K562 (cell line): ENCODE measurements around the gene SDK1. TPM values are rescaled to one million over a fixed set of nuclear protein-coding genes. Genes with fewer than 3 reads are reported as not detected.

Experiments used
- ATAC-seq: fragments of 200-7000 bp; cut with Tn5 transposase; 3 replicates; pipeline ENCODE4 v1.9.1; 2020; ENCODE audit warnings: moderate library complexity
- BruUV-seq: library from RNA; stranded (reverse); fragments of 400-500 nt; replicated peaks from 2 replicates; lab custom pipeline; 2021; lab: Mats Ljungman, UMichigan
- CTCF ChIA-PET: fragments of 300-600 bp; formaldehyde crosslinking; extraction: SDS; loops from one replicate; lab custom pipeline; 2021; ENCODE audit warnings: low intra/inter-chr PET ratio; lab: Yijun Ruan, JAX
- POLR2A ChIA-PET: fragments of 300-600, 350-650 bp; sonication (Branson Sonifier 250); formaldehyde crosslinking; extraction: SDS; loops from one replicate; lab custom pipeline; 2021; ENCODE audit warnings: antibody characterized with exemption, inconsistent platforms; lab: Yijun Ruan, JAX
- DNase-seq, 4 experiments: peaks; one replicate each; pipeline versions ENCODE4 v3.0.0 to v3.0.0-alpha.2; 2011 to 2018; ENCODE audit warnings: low spot score in 3 of 4, mixed read lengths in 3 of 4; ENCODE audit errors: extremely low read depth in 1 of 4
- FAIRE-seq: peaks from 2 replicates; lab custom pipeline; 2011; peaks lifted over from hg19 to GRCh38; lab: Jason Lieb, UNC
- H2AFZ ChIP-seq: 2 replicates; pipeline ENCODE4 v1.6.0; 2011; ENCODE audit warnings: low read depth, low read length, control low read depth, inconsistent platforms
- H3K27ac ChIP-seq: fragments of 200-600 bp; 3 replicates; pipeline ENCODE4 v1.8.0; 2011; ENCODE audit warnings: low read depth, mild to moderate bottlenecking, control low read depth, inconsistent platforms, low read length, moderate library complexity, mixed read lengths; ENCODE audit errors: extremely low read depth
- H3K27me3 ChIP-seq, 2 experiments: fragments of 300-600 bp in 1 of 2; 2 replicates in 1 of 2; 3 replicates in 1 of 2; pipeline versions ENCODE4 v1.6.0 to v1.8.0; 2011; ENCODE audit warnings: inconsistent platforms in 2 of 2, low read length in 2 of 2, mild to moderate bottlenecking in 1 of 2, mixed read lengths in 1 of 2, moderate library complexity in 1 of 2; ENCODE audit not compliant: control insufficient read depth in 2 of 2, insufficient read depth in 2 of 2
- H3K36me3 ChIP-seq: fragments of 300-600 bp; 3 replicates; pipeline ENCODE4 v1.8.0; 2011; ENCODE audit warnings: mild to moderate bottlenecking, low read length, inconsistent platforms; ENCODE audit not compliant: control insufficient read depth, insufficient read depth
- H3K4me1 ChIP-seq, 2 experiments: fragments of 200-600 bp in 1 of 2; replicated peaks in 1 of 2; 2 replicates in 1 of 2; 3 replicates in 1 of 2; pipeline versions ENCODE4 v1.5.1 to v1.8.0; 2011; ENCODE audit warnings: inconsistent platforms in 2 of 2, low read length in 2 of 2, mild to moderate bottlenecking in 1 of 2, mixed read lengths in 1 of 2, moderate library complexity in 1 of 2; ENCODE audit not compliant: control insufficient read depth in 2 of 2, insufficient read depth in 2 of 2
- H3K4me2 ChIP-seq: 2 replicates; pipeline ENCODE4 v1.6.1; 2011; ENCODE audit warnings: low read length, control low read depth, inconsistent platforms, mixed read lengths; ENCODE audit not compliant: insufficient read depth
- H3K4me3 ChIP-seq: fragments of 200-600 bp; sonication (generic), shearing (Covaris generic); 2 replicates; pipeline ENCODE4 v1.5.1; 2016; ENCODE audit warnings: control low read depth, inconsistent platforms
- H3K79me2 ChIP-seq: fragments of 200-600 bp; 3 replicates; pipeline ENCODE4 v1.8.0; 2011; ENCODE audit warnings: low read length, inconsistent platforms; ENCODE audit not compliant: control insufficient read depth, insufficient read depth
- H3K9ac ChIP-seq, 2 experiments: 2 replicates each; pipeline versions ENCODE4 v1.6.0 to v1.6.1; 2011; ENCODE audit warnings: low read depth in 2 of 2, low read length in 2 of 2, control low read depth in 1 of 2, inconsistent platforms in 1 of 2, mild to moderate bottlenecking in 1 of 2, mixed read lengths in 1 of 2; ENCODE audit not compliant: insufficient read depth in 1 of 2
- H3K9me1 ChIP-seq: one replicate; pipeline ENCODE4 v1.6.0; 2011; ENCODE audit warnings: inconsistent platforms, mild to moderate bottlenecking, low read length, moderate library complexity; ENCODE audit not compliant: control insufficient read depth, insufficient read depth
- H3K9me3 ChIP-seq: replicated peaks from 2 replicates; pipeline ENCODE4 v1.5.1; 2011; ENCODE audit warnings: low read depth, low read length, inconsistent platforms; ENCODE audit not compliant: control insufficient read depth, insufficient read depth
- H4K20me1 ChIP-seq: replicated peaks from 2 replicates; pipeline ENCODE4 v1.6.1; 2011; ENCODE audit warnings: low read length, inconsistent platforms, mixed read lengths; ENCODE audit not compliant: control insufficient read depth, insufficient read depth
- CEBPG ChIP-seq, 3 experiments: fragments of 200-800 bp in 1 of 3; sonication (Bioruptor generic) in 1 of 3; sonication (generic) in 1 of 3; formaldehyde crosslinking in 1 of 3; IDR thresholded peaks in 2 of 3; conservative IDR thresholded peaks in 1 of 3; 2 replicates each; pipeline versions ENCODE4 v1.6.1 to v1.8.0; 2016 to 2022; ENCODE audit warnings: missing compliant biosample characterization in 2 of 3, missing genetic modification characterization in 2 of 3, mild to moderate bottlenecking in 1 of 3, missing genetic modification reagents in 1 of 3
- CREB5 ChIP-seq: fragments of 250-450 bp; sonication (Bioruptor Pico); IDR thresholded peaks from 2 replicates; pipeline ENCODE4 v1.5.0; 2020; ENCODE audit warnings: mild to moderate bottlenecking
- ESRRB ChIP-seq: fragments of 250-450 bp; sonication (Bioruptor Pico); IDR thresholded peaks from 2 replicates; pipeline ENCODE4 v1.5.0; 2020; ENCODE audit warnings: mild to moderate bottlenecking, moderate library complexity, borderline replicate concordance
- FOXJ3 ChIP-seq: sonication (generic); formaldehyde crosslinking; IDR thresholded peaks from 2 replicates; pipeline ENCODE4 v1.4.0; 2020; ENCODE audit warnings: mild to moderate bottlenecking, missing genetic modification reagents
- FOXK2 ChIP-seq, 2 experiments: fragments of 450-650 bp; IDR thresholded peaks in 1 of 2; conservative IDR thresholded peaks in 1 of 2; 2 replicates each; pipeline ENCODE4 v1.6.1; 2016; ENCODE audit warnings: low read depth in 2 of 2, mild to moderate bottlenecking in 1 of 2
- MIER1 ChIP-seq: fragments of 450-650 bp; IDR thresholded peaks from 2 replicates; pipeline ENCODE4 v1.6.1; 2016; ENCODE audit warnings: antibody characterized with exemption, mild to moderate bottlenecking, low read depth
- SMAD3 ChIP-seq: fragments of 450-650 bp; formaldehyde crosslinking; conservative IDR thresholded peaks from 2 replicates; pipeline ENCODE4 v1.4.0; 2020; ENCODE audit warnings: mild to moderate bottlenecking
- ZBTB40 ChIP-seq, 2 experiments: fragments of 450-650 bp in 1 of 2; sonication (generic) in 1 of 2; formaldehyde crosslinking in 1 of 2; IDR thresholded peaks; 2 replicates each; pipeline versions ENCODE4 v1.7.1 to v1.9.0; 2016 to 2022; ENCODE audit warnings: inconsistent platforms in 1 of 2, mild to moderate bottlenecking in 1 of 2, missing genetic modification reagents in 1 of 2
- ZKSCAN8 ChIP-seq: fragments of 200-800 bp; sonication (Bioruptor generic); IDR thresholded peaks from 2 replicates; pipeline ENCODE4 v1.6.1; 2016; ENCODE audit warnings: missing genetic modification characterization, missing compliant biosample characterization
- WGBS: fragments of 100-300 bp; shearing (Covaris generic); methylation state at CpG from one replicate; pipeline ENCODE4 v1.1.6; 2016; ENCODE audit warnings: low coverage, mixed read lengths; ENCODE audit not compliant: insufficient coverage; ENCODE audit errors: missing lambda C conversion rate; 5-methylcytosine and 5-hydroxymethylcytosine counted together
- in situ Hi-C: fragments of 300-500 bp; cut with MboI; formaldehyde crosslinking; loops from 4 replicates; pipeline ENCODE4 v1.15.0; 2018; ENCODE audit warnings: inconsistent platforms, mixed read lengths
- intact Hi-C: fragments of 100-400 bp; cut with micrococcal nuclease; formaldehyde crosslinking; loops from 2 replicates; pipeline ENCODE4 v1.14.2; 2022
- polyA plus RNA-seq, 8 experiments: library from polyadenylated mRNA; depleted of rRNA in 4 of 8; stranded (reverse) in 5 of 8; unstranded in 3 of 8; fragments of >200 nt; fragmentation: Nextera tagmentation in 2 of 8; fragmentation: Illumina TruSeq in 1 of 8; extraction: Ambion mirVana in 2 of 8; extraction: Trizol in 1 of 8; gene quantifications; 2 replicates each; pipeline versions ENCODE4 v1.2.1 to v1.2.3, GENCODE V29; 2011 to 2014; ENCODE audit warnings: inconsistent platforms in 1 of 8, missing spikeins in 1 of 8
- total RNA-seq, 7 experiments: library from RNA; depleted of rRNA in 6 of 7; stranded (reverse); fragments of >200 nt in 6 of 7; fragmentation: Illumina TruSeq in 2 of 7; extraction: Trizol in 2 of 7; gene quantifications; 2 replicates each; pipeline versions ENCODE4 v1.2.1 to v1.2.3, GENCODE V29; 2011 to 2021; ENCODE audit warnings: low replicate concordance in 1 of 7

Gene SDK1
- total and polyA plus RNA-seq, 9 of the 15 experiments (the other 6 are each of a cell fraction or from before 2014, with no cell fraction given), result 0.16 TPM; not detected in 8

GRCh38 chr7:3537210-3537875 is 236.3 kb downstream of the SDK1 start:
- DNase-seq (no peak), ATAC-seq (no peak), FAIRE-seq (no peak)
- no peak overlapping the region for H3K9ac ChIP-seq
- H3K9me3 ChIP-seq, result no peaks in the 10 kb centered on the region
- BruUV-seq, result no TSS peak
- H3K36me3 ChIP-seq, result no peaks in the 10 kb centered on the region
- WGBS, result 0% methylated on average over 6 of the region's 6 CpGs
- no peaks in the 10 kb centered on the region for H3K9me1 ChIP-seq
- ChIA-PET CTCF (no interaction called here), POLR2A (no interaction called here)
- H3K27ac ChIP-seq, result no peak overlapping the region
- H3K79me2 ChIP-seq, result no peaks in the 10 kb centered on the region
- no peak overlapping the region for H3K4me3 ChIP-seq
- intact Hi-C loops, result no loop called here
- H4K20me1 ChIP-seq, result no peaks in the 10 kb centered on the region
- in situ Hi-C loops, result no loop called here
- no peak overlapping the region for H2AFZ ChIP-seq
- H3K4me1 ChIP-seq, result no peaks in the 10 kb centered on the region
- no peaks in the 10 kb centered on the region; a peak in 1 of 5 replicates for H3K27me3 ChIP-seq
- H3K4me2 ChIP-seq, result no peak overlapping the region
- TF ChIP-seq ZKSCAN8 (CRISPR knock-in tag) (no peak), ZBTB40 (IDR thresholded peaks at IDR 0.05) (no peak), ZBTB40 (CRISPR knock-in tag; IDR thresholded peaks at IDR 0.05) (no peak), FOXJ3 (CRISPR knock-in tag) (no peak), CREB5 (CRISPR knock-in tag) (no peak), ESRRB (CRISPR knock-in tag) (no peak), CEBPG (CRISPR knock-in tag; IDR thresholded peaks at IDR 0.05) (no peak), CEBPG (tag; conservative IDR thresholded peaks at IDR 0.05 in 1 of 2, IDR thresholded peaks at IDR 0.05 in 1 of 2) (no peak), SMAD3 (CRISPR knock-in tag) (no peak), MIER1 (no peak), FOXK2 (conservative IDR thresholded peaks at IDR 0.05 in 1 of 2, IDR thresholded peaks at IDR 0.05 in 1 of 2; ENCODE audit: low read depth in 2 of 2) (no peak)
